ENCODE measurements around the gene BSG.

DNA sequence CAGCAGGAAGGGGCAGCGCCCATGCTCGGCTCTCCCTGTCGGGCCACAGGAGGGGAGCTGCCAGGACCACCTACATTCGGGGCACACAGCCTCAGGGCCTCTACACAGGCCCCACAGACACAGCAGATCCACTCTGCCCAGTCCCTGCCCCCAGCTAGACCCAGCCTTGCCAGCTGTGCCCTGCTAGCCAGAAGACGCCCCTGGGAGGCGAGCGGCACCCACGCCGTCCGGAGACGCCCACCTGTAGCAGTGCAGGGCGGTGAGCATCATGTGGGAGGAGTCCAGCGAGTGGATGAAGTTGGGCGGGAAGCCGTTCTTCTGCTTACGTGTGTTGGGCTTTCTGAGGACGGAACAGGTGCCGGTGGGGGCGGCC lies 45.8 kb downstream of the BSG start:
- TF ChIP-seq RBFOX2 (IDR thresholded peaks at IDR 0.05; ENCODE audit: low read depth, low read length) (no peak), ZNF274 (IDR thresholded peaks at IDR 0.05; ENCODE audit: borderline replicate concordance, low read depth, low read length) (no peak), GATA2 (CRISPR knock-in tag; IDR thresholded peaks at IDR 0.05) (no peak), TCF3 (CRISPR knock-in tag; IDR thresholded peaks at IDR 0.05) (no peak), MED1 (CRISPR knock-in tag; IDR thresholded peaks at IDR 0.05; ENCODE audit: borderline replicate concordance) (no peak), THRAP3 (IDR thresholded peaks at IDR 0.05; ENCODE audit: borderline replicate concordance) (no peak), MAFG (tag; conservative IDR thresholded peaks at IDR 0.05) (no peak)
- TF ChIP-seq, protein P1, sequence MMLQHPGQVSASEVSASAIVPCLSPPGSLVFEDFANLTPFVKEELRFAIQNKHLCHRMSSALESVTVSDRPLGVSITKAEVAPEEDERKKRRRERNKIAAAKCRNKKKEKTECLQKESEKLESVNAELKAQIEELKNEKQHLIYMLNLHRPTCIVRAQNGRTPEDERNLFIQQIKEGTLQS (IDR thresholded peaks at IDR 0.05), result no peak
- TF ChIP-seq, protein P1 (CRISPR knock-in tag; conservative IDR thresholded peaks at IDR 0.05), result no peak
